ENCODE data around the gene SHMT2.

SHMT2 gene

GRCh38 chr12:57219205-57219992, 10.1 kb upstream of the SHMT2 start:
- no peak for TF ChIP-seq CTCF (IDR thresholded peaks at IDR 0.05; ENCODE audit: control extremely low read depth, extremely low read depth, low read depth, missing control alignments)
- ChIA-PET POLR2A (interaction anchor here (0.5 to 1.5 kb wide), 3 partner anchors 8 to 138 kb away, joined by 3 to 6 read pairs (median 3); no protein-coding TSS in a partner anchor), CTCF (interaction anchor here (0.6 to 3.1 kb wide), 6 partner anchors 8 to 240 kb away, joined by 3 to 20 read pairs (median 8); partner anchors contain the start of genes GLI1 and SHMT2)
- DNase-seq (ENCODE audit: extremely low spot score), result no peak

GRCh38 chr12:57219993-57220754, 9.3 kb upstream of the SHMT2 start:
- TF ChIP-seq CTCF (IDR thresholded peaks at IDR 0.05; ENCODE audit: control extremely low read depth, extremely low read depth, low read depth, missing control alignments), result no peak
- POLR2A ChIA-PET, result no interaction called here
- DNase-seq (ENCODE audit: extremely low spot score), result no peak
- CTCF ChIA-PET, result interaction anchor here (0.6 to 3.1 kb wide), 5 partner anchors 9 to 239 kb away, joined by 3 to 20 read pairs (median 3); partner anchors contain the start of genes GLI1 and SHMT2

- no peak for TF ChIP-seq CTCF (IDR thresholded peaks at IDR 0.05; ENCODE audit: control extremely low read depth, extremely low read depth, low read depth, missing control alignments)
- ChIA-PET CTCF (interaction anchor here (13.7 kb wide), 1 partner anchor 20 kb away, joined by 348 read pairs; a partner anchor contains a TSS), POLR2A (no interaction called here)
- no peak for DNase-seq (ENCODE audit: extremely low spot score)
Measured at GRCh38 chr12:57220770-57221168, 8.7 kb upstream of the SHMT2 start.

GRCh38 chr12:57221169-57221917, 8.2 kb upstream of the SHMT2 start:
- ChIA-PET CTCF (interaction anchor here (4.3 to 13.7 kb wide), 2 partner anchors 8 to 20 kb away, joined by 45 to 348 read pairs; a partner anchor contains a TSS), POLR2A (no interaction called here)
- DNase-seq (ENCODE audit: extremely low spot score), result no peak
- TF ChIP-seq CTCF (IDR thresholded peaks at IDR 0.05; ENCODE audit: control extremely low read depth, extremely low read depth, low read depth, missing control alignments), result no peak

GRCh38 chr12:57222286-57223190, 7.0 kb upstream of the SHMT2 start:
- DNase-seq (ENCODE audit: extremely low spot score), result no peak
- POLR2A ChIA-PET, result no interaction called here
- CTCF ChIA-PET, result interaction anchor here (0.7 to 13.7 kb wide), 4 partner anchors 9 to 18 kb away, joined by 4 to 348 read pairs (median 24); a partner anchor contains a TSS
- TF ChIP-seq CTCF (IDR thresholded peaks at IDR 0.05; ENCODE audit: control extremely low read depth, extremely low read depth, low read depth, missing control alignments), result no peak

Data from GM10248 (cell line).